PC-9 (cell line): ENCODE measurements around the gene CFAP410.

Source experiments
- EZH2 ChIP-seq: fragments of 200-600 bp; sonication (generic); IDR thresholded peaks from 2 replicates; pipeline ENCODE4 v1.8.0; 2017; ENCODE audit warnings: antibody characterized with exemption, low read depth
- TF ChIP-seq, protein P1 (sequence below): fragments of 200-600 bp; sonication (generic); conservative IDR thresholded peaks from 2 replicates; pipeline ENCODE4 v1.6.1; 2017; ENCODE audit warnings: mixed run types, antibody characterized with exemption, mild to moderate bottlenecking, moderate library complexity

DNA sequence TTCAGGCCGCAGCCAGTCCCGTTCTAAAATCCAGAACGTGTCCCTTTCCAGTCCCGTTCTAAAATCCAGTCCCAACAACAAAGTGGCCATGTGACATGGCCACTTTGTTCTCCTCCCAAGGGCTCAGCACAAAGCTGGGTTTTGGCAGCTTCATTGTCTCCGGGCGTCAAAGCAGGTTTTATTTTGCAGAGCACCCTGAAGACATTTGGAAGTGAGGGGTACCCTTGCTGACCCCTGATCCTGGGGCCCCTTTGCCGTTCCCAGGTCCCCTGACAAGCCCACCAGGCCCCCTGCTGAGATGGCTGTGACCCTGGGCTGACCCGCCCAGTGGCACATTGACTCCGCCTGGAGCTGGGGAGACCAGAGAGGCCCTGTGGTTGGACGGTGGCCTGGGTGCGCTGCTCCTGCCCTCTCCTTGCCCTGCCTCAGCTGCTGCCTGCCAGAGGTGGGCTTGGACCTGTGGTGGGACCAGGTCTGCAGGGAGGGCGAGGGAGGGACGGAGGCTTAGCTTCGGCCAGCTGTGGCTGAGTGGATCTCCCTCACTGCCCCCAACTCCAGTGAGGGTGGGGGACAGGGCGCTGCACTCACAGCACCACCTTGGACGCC lies 35.1 kb downstream of the CFAP410 start:
- TF ChIP-seq, protein P1, sequence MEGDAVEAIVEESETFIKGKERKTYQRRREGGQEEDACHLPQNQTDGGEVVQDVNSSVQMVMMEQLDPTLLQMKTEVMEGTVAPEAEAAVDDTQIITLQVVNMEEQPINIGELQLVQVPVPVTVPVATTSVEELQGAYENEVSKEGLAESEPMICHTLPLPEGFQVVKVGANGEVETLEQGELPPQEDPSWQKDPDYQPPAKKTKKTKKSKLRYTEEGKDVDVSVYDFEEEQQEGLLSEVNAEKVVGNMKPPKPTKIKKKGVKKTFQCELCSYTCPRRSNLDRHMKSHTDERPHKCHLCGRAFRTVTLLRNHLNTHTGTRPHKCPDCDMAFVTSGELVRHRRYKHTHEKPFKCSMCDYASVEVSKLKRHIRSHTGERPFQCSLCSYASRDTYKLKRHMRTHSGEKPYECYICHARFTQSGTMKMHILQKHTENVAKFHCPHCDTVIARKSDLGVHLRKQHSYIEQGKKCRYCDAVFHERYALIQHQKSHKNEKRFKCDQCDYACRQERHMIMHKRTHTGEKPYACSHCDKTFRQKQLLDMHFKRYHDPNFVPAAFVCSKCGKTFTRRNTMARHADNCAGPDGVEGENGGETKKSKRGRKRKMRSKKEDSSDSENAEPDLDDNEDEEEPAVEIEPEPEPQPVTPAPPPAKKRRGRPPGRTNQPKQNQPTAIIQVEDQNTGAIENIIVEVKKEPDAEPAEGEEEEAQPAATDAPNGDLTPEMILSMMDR, result no peak
- TF ChIP-seq EZH2, result no peak
